HepG2 (cell line): Measurements from ENCODE around the gene CSTF3.

ENCODE experiments used
- MAFK ChIP-seq, 2 experiments: IDR thresholded peaks in 1 of 2; conservative IDR thresholded peaks in 1 of 2; 2 replicates each; pipeline ENCODE4 v1.6.1; 2011; ENCODE audit warnings: improper control_type of control experiment in 2 of 2, low read length in 2 of 2
- PCBP2 ChIP-seq: fragments of 200-400 bp; formaldehyde crosslinking; optimal IDR thresholded peaks from 2 replicates; pipeline ENCODE3; 2018; ENCODE audit warnings: low read length, low read depth; ENCODE audit not compliant: poor library complexity, severe bottlenecking

GRCh38 chr11:33135768-33136443 is 25.4 kb downstream of the CSTF3 start:
- TF ChIP-seq PCBP2 (no peak), MAFK (conservative IDR thresholded peaks at IDR 0.05 in 1 of 2, IDR thresholded peaks at IDR 0.05 in 1 of 2; ENCODE audit: low read length in 2 of 2) (no peak)
